Fibroblast of mammary gland (primary cell): ENCODE data around the gene SYNPR.

ENCODE experiments used
- DNase-seq: peaks from one replicate; pipeline ENCODE4 v3.0.0-alpha.2; 2010; ENCODE audit warnings: low read depth
- H3K4me3 ChIP-seq: 2 replicates; pipeline ENCODE4 v1.5.1; 2011; ENCODE audit warnings: low read depth, mild to moderate bottlenecking, low read length, moderate library complexity; ENCODE audit not compliant: control insufficient read depth
- CTCF ChIP-seq: conservative IDR thresholded peaks from 2 replicates; pipeline ENCODE4 v1.5.1; 2011; ENCODE audit warnings: low read depth, low read length, inconsistent platforms; ENCODE audit not compliant: control insufficient read depth, insufficient read depth

The SYNPR gene

DNA sequence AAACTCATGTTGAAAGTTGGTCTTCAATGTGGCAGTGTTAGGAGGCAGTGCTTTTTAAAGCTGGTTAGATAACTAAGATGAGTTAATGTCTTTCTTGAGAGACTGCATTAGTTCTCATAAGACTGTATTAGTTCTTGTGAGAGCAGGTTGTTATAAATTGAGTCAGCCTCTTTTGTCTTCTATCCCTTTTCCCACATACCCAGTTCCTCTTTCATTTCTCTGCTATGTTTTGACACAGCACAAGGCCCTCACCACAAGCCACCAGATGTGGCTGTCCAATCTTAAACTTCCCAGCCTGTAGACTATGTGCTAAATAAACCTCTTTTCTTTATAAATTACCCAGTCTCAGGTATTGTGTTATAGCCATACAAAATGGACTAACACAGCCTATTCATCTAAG, 279.8 kb downstream of the SYNPR start:
- TF ChIP-seq CTCF = no peak
- DNase-seq = no peak
- H3K4me3 ChIP-seq = no peak overlapping the region

DNA sequence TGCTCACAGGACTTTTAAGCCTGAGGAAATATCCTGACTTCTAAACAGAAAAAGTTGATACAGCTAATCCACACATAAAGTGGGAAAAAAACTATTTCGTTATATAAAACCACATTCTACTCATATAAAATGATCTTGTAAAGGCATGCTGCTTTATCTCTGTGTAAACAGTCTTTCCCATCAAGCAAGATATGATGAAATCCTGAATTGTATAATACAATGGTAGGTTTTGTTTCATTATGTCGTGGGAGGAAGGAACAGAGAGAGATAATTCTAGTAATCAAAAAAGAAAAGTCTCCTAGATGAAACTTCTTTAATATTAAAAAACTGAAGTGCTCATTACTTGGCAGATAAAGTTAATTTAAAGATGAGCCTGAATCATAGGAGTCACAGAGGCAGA, 281.8 kb downstream of the SYNPR start:
- DNase-seq = no peak
- H3K4me3 ChIP-seq = no peak overlapping the region
- no peak for TF ChIP-seq CTCF

GRCh38 chr3:63561879-63562278, 283.8 kb downstream of the SYNPR start:
- H3K4me3 ChIP-seq = no peak overlapping the region
- DNase-seq = no peak
- TF ChIP-seq CTCF = no peak

- DNase-seq = no peak
- TF ChIP-seq CTCF = no peak
These were observed 284.2 kb downstream of the SYNPR start for GRCh38 chr3:63562323-63562722.

GRCh38 chr3:63563572-63563971, 285.5 kb downstream of the SYNPR start:
- H3K4me3 ChIP-seq = no peak overlapping the region
- no peak for DNase-seq
- TF ChIP-seq CTCF = no peak

More at GRCh38 chr3:63562323-63562722, 284.2 kb downstream of the SYNPR start:
- H3K4me3 ChIP-seq = no peak overlapping the region

DNA sequence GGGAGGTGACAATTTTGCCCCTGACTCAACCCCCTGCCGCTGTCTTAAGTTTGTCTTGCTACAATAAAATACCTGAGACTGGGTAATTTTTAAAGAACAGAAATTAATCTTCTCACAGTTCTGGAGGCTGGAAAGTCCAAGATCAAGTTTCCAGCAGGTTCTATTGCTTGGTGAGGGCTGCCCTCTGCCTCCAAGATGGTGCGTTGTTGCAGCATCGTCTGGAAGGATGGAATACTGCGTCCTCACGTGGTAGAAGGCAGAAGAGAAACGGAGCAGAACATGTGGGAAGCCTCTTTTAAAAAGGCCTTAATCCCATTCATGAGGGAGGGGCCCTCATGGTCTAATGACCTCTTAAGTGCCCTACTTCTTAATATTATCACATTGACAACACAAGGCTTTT, 287.1 kb downstream of the SYNPR start:
- TF ChIP-seq CTCF = no peak
- DNase-seq = no peak
- no peak overlapping the region for H3K4me3 ChIP-seq

GRCh38 chr3:63571682-63572081, 293.6 kb downstream of the SYNPR start:
- DNase-seq = no peak
- TF ChIP-seq CTCF = no peak
- no peak overlapping the region for H3K4me3 ChIP-seq
